GM12875 (cell line): ENCODE results near the gene GRIK2.
"Not testable (repeated sequence)": the region's sequence is repeated elsewhere in the genome, so short reads cannot be mapped to it uniquely, and the experiment has no call there.

ENCODE experiments used
- H3K4me3 ChIP-seq: one replicate; pipeline ENCODE4 v1.5.1; 2011; ENCODE audit warnings: low read depth, low read length, control low read depth
- CTCF ChIP-seq: IDR thresholded peaks from 2 replicates; pipeline ENCODE4 v1.5.1; 2011; ENCODE audit warnings: low read depth, mild to moderate bottlenecking, control low read depth, inconsistent platforms, low read length, moderate library complexity, borderline replicate concordance; ENCODE audit not compliant: insufficient read depth

Gene GRIK2

DNA sequence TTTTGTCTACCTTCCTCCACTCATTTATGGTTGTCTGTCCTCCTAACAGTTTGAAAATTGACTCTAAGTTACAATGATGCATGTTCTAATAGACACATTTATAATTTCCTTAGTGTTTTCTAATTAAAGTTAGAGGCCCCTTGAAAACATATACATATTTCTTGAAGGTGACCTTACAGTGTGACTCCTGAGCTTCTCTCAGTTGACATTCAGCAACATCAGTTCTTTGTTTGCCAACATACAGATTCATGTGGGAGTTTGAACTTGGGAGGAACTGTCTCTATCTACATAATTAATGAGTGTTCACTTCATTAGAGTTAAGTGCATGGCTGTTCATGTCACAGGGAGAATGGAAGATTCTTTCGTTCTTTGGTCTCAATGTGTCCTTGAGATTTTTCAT is 658.2 kb downstream of the GRIK2 start:
- TF ChIP-seq CTCF = no peak
- H3K4me3 ChIP-seq = no peak overlapping the region

GRCh38 chr6:102064142-102064541 is 670.6 kb downstream of the GRIK2 start:
- no peak for TF ChIP-seq CTCF
- no peak overlapping the region for H3K4me3 ChIP-seq

GRCh38 chr6:102066301-102066700 is 672.8 kb downstream of the GRIK2 start:
- H3K4me3 ChIP-seq = no peak overlapping the region
- TF ChIP-seq CTCF = no peak

DNA sequence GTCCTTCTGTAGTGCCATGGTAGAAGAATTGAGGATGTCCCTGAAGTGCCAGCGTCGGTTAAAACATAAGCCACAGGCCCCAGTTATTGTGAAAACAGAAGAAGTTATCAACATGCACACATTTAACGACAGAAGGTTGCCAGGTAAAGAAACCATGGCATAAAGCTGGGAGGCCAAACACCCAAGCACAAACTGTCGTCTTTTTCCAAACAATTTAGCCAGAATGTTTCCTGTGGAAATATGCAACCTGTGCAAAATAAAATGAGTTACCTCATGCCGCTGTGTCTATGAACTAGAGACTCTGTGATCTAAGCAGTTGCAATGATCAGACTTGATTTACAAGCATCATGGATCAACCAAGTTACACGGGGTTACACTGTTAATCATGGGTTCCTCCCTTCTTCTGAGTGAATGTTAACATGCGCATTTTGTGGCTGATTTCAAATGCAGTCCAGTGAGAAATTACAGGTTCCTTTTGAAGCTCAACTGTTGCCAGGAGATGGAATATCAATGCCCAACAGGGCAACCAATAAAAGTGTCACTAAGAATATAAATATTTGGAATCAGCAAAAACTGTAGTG is 674.9 kb downstream of the GRIK2 start:
- no peak overlapping the region for H3K4me3 ChIP-seq
- no peak for TF ChIP-seq CTCF

DNA sequence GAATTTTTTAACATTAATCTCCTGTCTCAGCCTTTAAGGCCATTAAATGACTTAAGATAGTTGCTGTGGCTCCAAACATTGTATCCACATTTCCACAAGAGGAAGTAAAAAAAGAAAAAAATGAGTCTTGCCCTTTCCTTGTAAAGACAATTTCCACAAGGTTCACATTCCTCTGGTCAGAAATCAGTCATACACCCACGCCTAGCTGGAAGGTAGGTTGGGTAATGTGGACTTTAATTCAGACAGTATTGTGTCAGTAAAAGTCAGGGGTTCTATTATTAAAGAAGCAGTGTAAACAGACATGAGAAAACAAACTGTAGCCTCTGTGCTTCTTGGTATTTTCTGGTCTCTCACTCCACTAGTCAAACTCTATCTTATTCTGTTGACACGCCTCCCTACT is 682.0 kb downstream of the GRIK2 start:
- no peak overlapping the region for H3K4me3 ChIP-seq
- TF ChIP-seq CTCF = no peak

GRCh38 chr6:102085257-102085656 is 691.7 kb downstream of the GRIK2 start:
- TF ChIP-seq CTCF = no peak
- no peak overlapping the region for H3K4me3 ChIP-seq

GRCh38 chr6:102088160-102088559 is 694.7 kb downstream of the GRIK2 start:
- not testable (repeated sequence) for H3K4me3 ChIP-seq

- peak; percentile 25; the same call in 1 of the 2 replicates for TF ChIP-seq CTCF
- no peak overlapping the region for H3K4me3 ChIP-seq
Observed at GRCh38 chr6:102114402-102114801, 720.9 kb downstream of the GRIK2 start.
